ENCODE measurements around the gene RERE.

Gene RERE

DNA sequence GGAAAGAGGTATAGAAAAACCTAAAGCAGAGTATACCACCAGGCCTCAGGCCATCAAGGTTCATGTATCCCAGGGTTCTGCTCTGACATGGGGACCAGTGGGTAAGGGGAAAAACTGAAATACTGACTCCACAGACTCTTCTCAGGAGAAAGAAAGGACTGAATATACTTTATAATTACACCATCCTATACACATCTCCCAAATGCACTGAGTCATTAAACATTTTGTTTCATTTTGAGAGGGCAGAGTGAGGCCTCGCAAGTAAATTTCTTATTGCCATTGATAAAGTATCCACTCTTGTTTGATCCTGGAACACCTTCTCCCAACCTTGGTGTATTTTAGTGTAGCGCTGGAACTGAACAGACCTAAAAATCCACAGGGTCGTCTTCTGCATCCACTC lies 251.6 kb downstream of the RERE start:
- TF ChIP-seq CTCF (IDR thresholded peaks at IDR 0.05; ENCODE audit: low read depth, low read length): no peak
- DNase-seq (ENCODE audit: extremely low read depth, low read depth): no peak

DNA sequence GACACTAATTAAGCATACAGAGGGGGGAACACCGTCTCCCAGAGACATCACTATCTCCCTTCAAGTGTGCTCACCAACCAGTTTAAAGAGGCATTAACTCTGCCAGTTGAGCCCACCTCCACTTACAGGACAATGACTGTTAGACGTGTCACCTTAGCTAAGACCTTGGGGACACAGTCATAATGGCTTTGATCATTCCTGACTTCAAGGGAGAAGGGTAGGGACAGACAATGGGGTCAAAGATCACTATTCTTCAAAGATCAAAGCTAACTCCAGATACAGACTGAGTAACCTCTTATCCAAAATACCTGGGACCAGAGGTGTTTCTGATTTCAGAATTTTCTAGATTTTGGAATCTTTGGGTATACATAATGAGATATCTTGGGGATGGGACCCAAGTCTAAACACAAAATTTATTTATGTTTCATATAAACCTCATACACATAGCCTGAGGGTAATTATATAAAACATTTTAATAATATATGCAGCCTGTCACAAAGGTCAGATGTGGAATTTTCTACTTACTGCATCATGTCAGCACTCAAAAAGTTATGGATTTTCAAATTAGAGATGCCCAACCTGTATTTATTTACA lies 253.4 kb downstream of the RERE start:
- no peak for TF ChIP-seq CTCF (IDR thresholded peaks at IDR 0.05; ENCODE audit: low read depth, low read length)
- no peak for DNase-seq (ENCODE audit: extremely low read depth, low read depth)

GRCh38 chr1:8562881-8563865 lies 254.3 kb downstream of the RERE start:
- TF ChIP-seq CTCF (IDR thresholded peaks at IDR 0.05; ENCODE audit: low read depth, low read length): no peak
- no peak for DNase-seq (ENCODE audit: extremely low read depth, low read depth)

DNA sequence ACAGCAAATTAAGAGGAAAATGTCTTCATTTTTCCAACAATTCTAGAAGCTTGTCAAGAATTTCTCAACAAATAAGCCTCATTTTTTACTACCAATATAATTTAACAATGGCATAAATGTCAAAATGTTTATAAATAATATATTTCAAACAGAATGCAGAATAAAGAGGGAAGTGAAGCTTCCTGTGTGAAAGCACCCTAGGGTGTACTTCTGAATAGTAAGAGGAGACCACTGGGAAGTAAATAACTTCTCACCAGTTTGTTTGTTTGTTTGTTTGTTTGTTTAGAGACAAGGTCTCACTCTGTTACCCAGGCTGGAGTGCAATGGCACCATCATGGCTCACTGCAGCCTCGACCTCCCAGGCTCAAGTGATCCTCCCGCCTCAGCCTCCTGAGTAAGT lies 255.2 kb downstream of the RERE start:
- no peak for TF ChIP-seq CTCF (IDR thresholded peaks at IDR 0.05; ENCODE audit: low read depth, low read length)
- no peak for DNase-seq (ENCODE audit: extremely low read depth, low read depth)

DNA sequence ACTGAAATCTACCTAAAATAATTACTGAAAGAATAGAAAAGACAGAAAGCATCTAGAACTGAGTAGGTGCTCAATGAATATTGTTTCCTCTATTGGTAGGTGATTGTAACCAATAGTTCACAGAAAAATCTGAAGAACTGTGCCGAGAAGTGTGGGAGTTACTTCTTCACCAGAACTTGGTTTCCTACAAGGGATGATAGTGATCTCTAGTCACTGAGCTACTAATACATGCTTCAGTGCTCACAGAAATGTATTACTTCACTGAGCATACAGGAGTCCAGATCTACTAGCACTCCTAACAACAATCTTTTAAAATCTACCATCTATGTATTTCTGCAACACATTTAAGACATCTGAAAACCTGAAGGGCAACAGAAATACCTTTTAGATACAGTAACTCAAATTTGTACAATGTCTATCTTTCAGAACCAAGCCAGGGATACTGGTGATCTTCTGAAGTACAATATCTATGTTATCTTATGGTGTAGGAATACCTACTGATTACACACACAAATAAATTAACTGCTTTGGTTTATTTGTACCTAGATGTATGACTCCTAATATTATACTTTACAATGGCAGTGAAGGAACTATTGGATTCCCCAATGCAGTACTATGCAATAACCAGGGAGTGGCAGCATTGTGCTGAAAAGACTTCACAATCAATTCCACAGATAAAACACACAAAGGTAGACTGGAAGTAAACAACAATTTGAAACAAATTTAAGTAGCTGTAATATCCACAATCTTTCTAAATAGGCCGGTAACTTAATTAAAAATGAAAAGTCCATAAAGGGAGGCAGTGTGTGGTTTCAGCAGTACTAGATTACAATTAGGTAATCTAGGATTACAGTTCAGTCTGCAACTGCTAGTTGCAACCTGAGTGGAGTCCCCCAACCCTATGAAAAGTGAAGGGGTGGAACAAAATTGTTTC lies 256.6 kb downstream of the RERE start:
- TF ChIP-seq CTCF (IDR thresholded peaks at IDR 0.05; ENCODE audit: low read depth, low read length): peak; percentile 88
- no peak for DNase-seq (ENCODE audit: extremely low read depth, low read depth)

- no peak for TF ChIP-seq CTCF (IDR thresholded peaks at IDR 0.05; ENCODE audit: low read depth, low read length)
- no peak for DNase-seq (ENCODE audit: extremely low read depth, low read depth)
Observed at GRCh38 chr1:8560035-8560434, 257.4 kb downstream of the RERE start.
